NK-92 (cell line): ENCODE data around the gene PRCD.

ENCODE experiments used
- DNase-seq: peaks from one replicate; lab custom pipeline; 2025; ENCODE audit not compliant: unreplicated experiment; lab: John Stamatoyannopoulos, UW

Gene PRCD

GRCh38 chr17:76593959-76594358 is 54.1 kb downstream of the PRCD start:
- DNase-seq: no peak

DNA sequence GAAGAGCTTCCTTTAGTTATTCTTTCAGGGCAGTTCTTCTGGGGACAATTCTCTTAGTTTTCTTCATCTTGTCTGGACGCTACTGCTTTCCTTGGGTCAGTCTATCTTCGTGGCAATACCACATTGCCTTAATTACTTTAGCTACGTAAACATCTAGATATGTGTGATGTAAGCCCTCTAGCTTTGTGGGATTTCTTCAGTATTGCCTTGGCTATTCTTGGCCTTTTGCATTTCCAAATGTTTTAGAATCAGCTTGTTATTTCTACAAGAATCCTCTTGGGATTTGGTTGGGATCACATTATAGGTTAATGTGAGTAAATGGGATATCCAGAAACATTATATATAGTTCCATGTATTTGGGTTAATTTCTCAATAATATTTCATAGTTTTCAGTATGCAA is 54.8 kb downstream of the PRCD start:
- no peak for DNase-seq
